H9 (cell line): ENCODE measurements around the gene SGSM2. TPM values are rescaled to one million over a fixed set of nuclear protein-coding genes. Genes with fewer than 3 reads are reported as not detected.

Experiments
- DNase-seq: peaks from one replicate; pipeline ENCODE4 v3.0.0-alpha.2; 2017
- H2AFZ ChIP-seq: one replicate; pipeline ENCODE4 v1.6.1; 2013; ENCODE audit warnings: mild to moderate bottlenecking, low read length, control low read depth, moderate library complexity
- H2AK5ac ChIP-seq: 2 replicates; pipeline ENCODE4 v1.6.1; 2013; ENCODE audit warnings: low read length, control low read depth, mixed read lengths; ENCODE audit not compliant: insufficient read length
- H2BK120ac ChIP-seq: one replicate; pipeline ENCODE4 v1.6.1; 2013; ENCODE audit warnings: low read depth, mild to moderate bottlenecking, low read length, control low read depth, inconsistent platforms; ENCODE audit not compliant: poor library complexity, severe bottlenecking
- H2BK12ac ChIP-seq: 2 replicates; pipeline ENCODE4 v1.6.1; 2013; ENCODE audit warnings: low read length, control low read depth, mixed read lengths, low read depth; ENCODE audit not compliant: insufficient read length
- H2BK15ac ChIP-seq: 2 replicates; pipeline ENCODE4 v1.6.1; 2013; ENCODE audit warnings: low read depth, low read length, control low read depth
- H2BK20ac ChIP-seq: one replicate; pipeline ENCODE4 v1.6.1; 2013; ENCODE audit warnings: low read depth, mild to moderate bottlenecking, low read length, control low read depth, inconsistent platforms; ENCODE audit not compliant: poor library complexity, severe bottlenecking
- H2BK5ac ChIP-seq: 2 replicates; pipeline ENCODE4 v1.6.1; 2013; ENCODE audit warnings: low read length, control low read depth, mixed read lengths; ENCODE audit not compliant: insufficient read length
- H3K14ac ChIP-seq: 2 replicates; pipeline ENCODE4 v1.6.1; 2013; ENCODE audit warnings: low read length, control low read depth; ENCODE audit not compliant: insufficient read depth
- H3K18ac ChIP-seq: 2 replicates; pipeline ENCODE4 v1.6.1; 2013; ENCODE audit warnings: low read depth, mild to moderate bottlenecking, mixed read lengths, low read length, control low read depth; ENCODE audit not compliant: insufficient read length
- H3K23ac ChIP-seq: 2 replicates; pipeline ENCODE4 v1.6.1; 2013; ENCODE audit warnings: low read length, control low read depth, mixed read lengths, low read depth; ENCODE audit not compliant: insufficient read length
- H3K23me2 ChIP-seq: 2 replicates; pipeline ENCODE4 v1.6.1; 2013; ENCODE audit warnings: low read depth, mild to moderate bottlenecking, mixed read lengths, low read length, control low read depth; ENCODE audit not compliant: insufficient read length, poor library complexity, severe bottlenecking
- H3K27ac ChIP-seq: 2 replicates; pipeline ENCODE4 v1.5.1; 2013; ENCODE audit warnings: low read length, control low read depth, mixed read lengths, low read depth; ENCODE audit not compliant: insufficient read length
- H3K27me3 ChIP-seq: 2 replicates; pipeline ENCODE4 v1.6.1; 2013; ENCODE audit warnings: low read length, control low read depth, inconsistent platforms; ENCODE audit not compliant: insufficient read depth
- H3K4ac ChIP-seq: 2 replicates; pipeline ENCODE4 v1.6.1; 2013; ENCODE audit warnings: low read depth, mild to moderate bottlenecking, control low read depth, inconsistent platforms, low read length, moderate library complexity
- H3K4me1 ChIP-seq: 2 replicates; pipeline ENCODE4 v1.6.1; 2013; ENCODE audit warnings: low read length, control low read depth, inconsistent platforms; ENCODE audit not compliant: insufficient read depth
- H3K4me2 ChIP-seq: 2 replicates; pipeline ENCODE4 v1.6.1; 2013; ENCODE audit warnings: low read length, control low read depth, mixed read lengths; ENCODE audit not compliant: insufficient read length, insufficient read depth
- H3K56ac ChIP-seq: 2 replicates; pipeline ENCODE4 v1.6.1; 2013; ENCODE audit warnings: low read depth, mild to moderate bottlenecking, mixed read lengths, low read length, control low read depth; ENCODE audit not compliant: insufficient read length
- H3K79me1 ChIP-seq: 2 replicates; pipeline ENCODE4 v1.6.1; 2013; ENCODE audit warnings: low read depth, mild to moderate bottlenecking, moderate library complexity, low read length, control low read depth, inconsistent platforms; ENCODE audit not compliant: insufficient read depth, poor library complexity, severe bottlenecking
- H3K79me2 ChIP-seq: 2 replicates; pipeline ENCODE4 v1.6.1; 2013; ENCODE audit warnings: low read length, control low read depth, inconsistent platforms; ENCODE audit not compliant: insufficient read depth
- H3K9ac ChIP-seq: 2 replicates; pipeline ENCODE4 v1.6.1; 2013; ENCODE audit warnings: low read length, control low read depth, mixed read lengths; ENCODE audit not compliant: insufficient read length; ENCODE audit errors: extremely low read depth
- H3K9me3 ChIP-seq: one replicate; pipeline ENCODE4 v1.6.1; 2013; ENCODE audit warnings: low read depth, low read length, inconsistent platforms; ENCODE audit not compliant: control insufficient read depth
- H3T11ph ChIP-seq: one replicate; pipeline ENCODE4 v1.6.1; 2013; ENCODE audit warnings: mild to moderate bottlenecking, low read length, control low read depth, inconsistent platforms
- H4K20me1 ChIP-seq: one replicate; pipeline ENCODE4 v1.6.1; 2013; ENCODE audit not compliant: control insufficient read depth, insufficient read length, insufficient read depth
- H4K5ac ChIP-seq: 2 replicates; pipeline ENCODE4 v1.6.1; 2013; ENCODE audit warnings: low read depth, mild to moderate bottlenecking, mixed read lengths, low read length, control low read depth; ENCODE audit not compliant: insufficient read length
- H4K8ac ChIP-seq: replicated peaks from 2 replicates; pipeline ENCODE4 v1.6.1; 2013; ENCODE audit warnings: low read length, control low read depth, mixed read lengths, low read depth; ENCODE audit not compliant: insufficient read length
- H4K91ac ChIP-seq: 2 replicates; pipeline ENCODE4 v1.6.1; 2013; ENCODE audit warnings: low read depth, mild to moderate bottlenecking, moderate library complexity, mixed read lengths, low read length, control low read depth; ENCODE audit not compliant: insufficient read length
- H3K27ac Mint-ChIP-seq, 3 experiments: 2 replicates in 2 of 3; 3 replicates in 1 of 3; pipeline ENCODE4 v1.8.0; 2020 to 2021; ENCODE audit warnings: mixed read lengths in 3 of 3, mild to moderate bottlenecking in 1 of 3, moderate library complexity in 1 of 3
- H3K27me3 Mint-ChIP-seq: 2 replicates; pipeline ENCODE4 v1.8.0; 2021; ENCODE audit warnings: low read depth, mild to moderate bottlenecking, moderate library complexity, mixed read lengths
- H3K36me3 Mint-ChIP-seq, 3 experiments: 2 replicates in 2 of 3; 3 replicates in 1 of 3; pipeline ENCODE4 v1.8.0; 2020 to 2021; ENCODE audit warnings: low read depth in 3 of 3, mixed read lengths in 3 of 3; ENCODE audit not compliant: insufficient read depth in 1 of 3
- H3K4me1 Mint-ChIP-seq, 2 experiments: 2 replicates each; pipeline ENCODE4 v1.8.0; 2020; ENCODE audit warnings: mixed read lengths in 2 of 2
- H3K4me3 Mint-ChIP-seq, 2 experiments: 2 replicates in 1 of 2; 3 replicates in 1 of 2; pipeline ENCODE4 v1.8.0; 2020 to 2021; ENCODE audit warnings: mild to moderate bottlenecking in 2 of 2, mixed read lengths in 2 of 2, moderate library complexity in 1 of 2
- H3K9me3 Mint-ChIP-seq, 2 experiments: 2 replicates in 1 of 2; 3 replicates in 1 of 2; pipeline ENCODE4 v1.8.0; 2020; ENCODE audit warnings: mild to moderate bottlenecking in 2 of 2, mixed read lengths in 2 of 2, moderate library complexity in 1 of 2
- CTCF ChIP-seq: fragments of 200-600 bp; sonication (generic); conservative IDR thresholded peaks from 3 replicates; pipeline ENCODE4 v1.8.0; 2021; ENCODE audit warnings: antibody characterized with exemption, mild to moderate bottlenecking
- WGBS: extraction: QIAGEN DNeasy Blood & Tissue Kit; methylation state at CpG from one replicate; pipeline ENCODE4 v1.1.7; 2013; ENCODE audit warnings: missing lambda C conversion rate, low lambda C conversion rate, mixed read lengths; ENCODE audit not compliant: insufficient read length; ENCODE audit errors: extremely low coverage; 5-methylcytosine and 5-hydroxymethylcytosine counted together
- total RNA-seq: library from RNA; stranded (reverse); gene quantifications from 2 replicates; pipeline ENCODE4 v1.2.1, GENCODE V29; 2021

Gene SGSM2
- total RNA-seq, 1 experiment from 2014 or later, result 45.6 TPM

- Mint-ChIP-seq H3K4me3 (no peak overlapping the region), H3K9me3 (no peaks in the 10 kb centered on the region), H3K27me3 (peaks cover 3% of the 10 kb centered on the region; the same call in 1 of the 2 replicates), H3K27ac (no peak overlapping the region), H3K4me1 (peaks cover 0 to 7% of the 10 kb centered on the region in 2 experiments; a peak in 3 of 4 replicates), H3K36me3 (no peaks in the 10 kb centered on the region; a peak in 2 of 7 replicates)
- Histone ChIP-seq H3K27ac (no peak overlapping the region), H2BK120ac (no peak overlapping the region), H4K5ac (no peak overlapping the region), H3T11ph (no peak overlapping the region), H3K79me2 (no peaks in the 10 kb centered on the region), H4K8ac (no peak overlapping the region), H2AFZ (no peak overlapping the region), H3K27me3 (no peaks in the 10 kb centered on the region), H3K4ac (no peak overlapping the region), H2BK20ac (no peak overlapping the region), H3K4me1 (0 out of 2 replicates have a peak, but pooled peaks cover 2% of the 10 kb centered on the region), H3K4me2 (no peak overlapping the region), H3K14ac (no peak overlapping the region), H2BK15ac (no peak overlapping the region), H3K18ac (no peak overlapping the region), H3K9ac (no peak overlapping the region), H3K9me3 (no peaks in the 10 kb centered on the region), H3K23ac (no peak overlapping the region), H4K20me1 (no peaks in the 10 kb centered on the region), H3K79me1 (no peaks in the 10 kb centered on the region), H2BK5ac (no peak overlapping the region), H2AK5ac (no peak overlapping the region), H3K23me2 (no peaks in the 10 kb centered on the region), H2BK12ac (no peak overlapping the region), H4K91ac (no peak overlapping the region), H3K56ac (no peak overlapping the region)
- no CpG with 5 or more reads among the region's 4 CpGs for WGBS
- no peak for DNase-seq
- no peak for TF ChIP-seq CTCF
Measured at GRCh38 chr17:2357237-2357636, 19.9 kb downstream of the SGSM2 start.
